DOHH2 (cell line): ENCODE results near the gene CCL5.

Experiments
- H3F3A ChIP-seq: fragments of 200-600 bp; sonication (generic), shearing (Covaris generic); 2 replicates; pipeline ENCODE4 v1.6.0; 2016; ENCODE audit warnings: antibody characterized with exemption, mild to moderate bottlenecking; ENCODE audit not compliant: control insufficient read depth, insufficient read depth
- H3K27ac ChIP-seq: fragments of 200-600 bp; sonication (generic); 2 replicates; pipeline ENCODE4 v1.5.1; 2014; ENCODE audit warnings: low read depth, mild to moderate bottlenecking, low read length, moderate library complexity
- H3K27me3 ChIP-seq: fragments of 200-600 bp; sonication (generic); 2 replicates; pipeline ENCODE4 v1.6.1; 2014; ENCODE audit warnings: mild to moderate bottlenecking, low read length, mixed read lengths; ENCODE audit not compliant: control insufficient read depth
- H3K36me3 ChIP-seq: fragments of 200-600 bp; sonication (generic); 2 replicates; pipeline ENCODE4 v1.6.1; 2014; ENCODE audit warnings: mild to moderate bottlenecking, low read length, moderate library complexity, mixed read lengths; ENCODE audit not compliant: control insufficient read depth
- H3K4me1 ChIP-seq: fragments of 200-600 bp; sonication (generic); 2 replicates; pipeline ENCODE4 v1.6.1; 2014; ENCODE audit warnings: mild to moderate bottlenecking, low read length, mixed read lengths; ENCODE audit not compliant: control insufficient read depth
- H3K4me2 ChIP-seq: fragments of 200-600 bp; sonication (generic); 2 replicates; pipeline ENCODE4 v1.6.0; 2014; ENCODE audit warnings: mild to moderate bottlenecking, low read length, moderate library complexity
- H3K4me3 ChIP-seq: fragments of 200-600 bp; sonication (generic); 2 replicates; pipeline ENCODE4 v1.5.1; 2014; ENCODE audit warnings: mild to moderate bottlenecking, low read length, mixed read lengths
- H3K79me2 ChIP-seq: fragments of 200-600 bp; sonication (generic); 2 replicates; pipeline ENCODE4 v1.6.1; 2014; ENCODE audit warnings: mild to moderate bottlenecking, low read length, mixed read lengths; ENCODE audit not compliant: control insufficient read depth
- H3K9me2 ChIP-seq: fragments of 200-600 bp; sonication (generic); replicated peaks from 2 replicates; pipeline ENCODE4 v1.6.1; 2014; ENCODE audit warnings: mild to moderate bottlenecking, low read length, mixed read lengths; ENCODE audit not compliant: control insufficient read depth
- H3K9me3 ChIP-seq: fragments of 200-600 bp; sonication (generic); 2 replicates; pipeline ENCODE4 v1.6.1; 2014; ENCODE audit warnings: antibody characterized with exemption, low read length, mixed read lengths; ENCODE audit not compliant: control insufficient read depth, insufficient read depth
- H4K20me1 ChIP-seq: fragments of 200-600 bp; sonication (generic); 2 replicates; pipeline ENCODE4 v1.6.0; 2014; ENCODE audit warnings: low read depth, mild to moderate bottlenecking, antibody characterized with exemption, low read length, moderate library complexity; ENCODE audit not compliant: control insufficient read depth, insufficient read depth
- CTCF ChIP-seq: fragments of 200-600 bp; sonication (generic); IDR thresholded peaks from one replicate; pipeline ENCODE4 v1.5.1; 2014; ENCODE audit warnings: antibody characterized with exemption, mild to moderate bottlenecking, low read depth, low read length; ENCODE audit not compliant: poor library complexity, severe bottlenecking
- EZH2phosphoT487 ChIP-seq: fragments of 200-600 bp; sonication (generic); IDR thresholded peaks from 2 replicates; pipeline ENCODE4 v1.6.1; 2017; ENCODE audit warnings: borderline replicate concordance, mild to moderate bottlenecking, antibody characterized with exemption, low read length, moderate library complexity, mixed read lengths

Gene CCL5

GRCh38 chr17:35855965-35856364 is 24.2 kb downstream of the CCL5 start:
- H3K27me3 ChIP-seq: no peaks in the 10 kb centered on the region
- peaks cover 11% of the 10 kb centered on the region; the same call in 1 of the 2 replicates for H3K36me3 ChIP-seq
- no peaks in the 10 kb centered on the region for H3K79me2 ChIP-seq
- no peaks in the 10 kb centered on the region for H3K4me1 ChIP-seq
- H3K4me2 ChIP-seq: no peak overlapping the region
- no peaks in the 10 kb centered on the region for H3K9me2 ChIP-seq
- TF ChIP-seq CTCF (no peak), EZH2phosphoT487 (no peak)
- H3F3A ChIP-seq: peaks cover 9% of the 10 kb centered on the region; the same call in 1 of the 2 replicates
- H3K4me3 ChIP-seq: no peak overlapping the region
- H4K20me1 ChIP-seq: peaks cover 3% of the 10 kb centered on the region; the same call in 1 of the 2 replicates
- H3K27ac ChIP-seq: no peak overlapping the region
- H3K9me3 ChIP-seq: no peaks in the 10 kb centered on the region

GRCh38 chr17:35849469-35850348 is 30.5 kb downstream of the CCL5 start:
- peaks cover 21% of the 10 kb centered on the region for H3F3A ChIP-seq
- H3K36me3 ChIP-seq: peaks cover 63% of the 10 kb centered on the region
- no peak overlapping the region for H3K4me3 ChIP-seq

GRCh38 chr17:35847633-35848373 is 32.4 kb downstream of the CCL5 start:
- TF ChIP-seq EZH2phosphoT487: no peak
- no peak for TF ChIP-seq CTCF
- no peaks in the 10 kb centered on the region for H3K79me2 ChIP-seq
- peaks cover 79% of the 10 kb centered on the region for H3K36me3 ChIP-seq
- H4K20me1 ChIP-seq: peaks cover 13% of the 10 kb centered on the region
- no peaks in the 10 kb centered on the region for H3K9me3 ChIP-seq
- H3K27me3 ChIP-seq: no peaks in the 10 kb centered on the region
- no peaks in the 10 kb centered on the region for H3K4me1 ChIP-seq
- H3K9me2 ChIP-seq: no peaks in the 10 kb centered on the region
- no peak overlapping the region for H3K4me3 ChIP-seq
- no peak overlapping the region for H3K4me2 ChIP-seq
- no peak overlapping the region; the same call in 1 of the 2 replicates for H3K27ac ChIP-seq
- peaks cover 20% of the 10 kb centered on the region for H3F3A ChIP-seq

More at GRCh38 chr17:35849469-35850348, 30.5 kb downstream of the CCL5 start:
- no peaks in the 10 kb centered on the region for H3K27me3 ChIP-seq
- peaks cover 11% of the 10 kb centered on the region for H4K20me1 ChIP-seq
- H3K9me2 ChIP-seq: no peaks in the 10 kb centered on the region
- TF ChIP-seq CTCF (peak; percentile 89), EZH2phosphoT487 (no peak)
- H3K27ac ChIP-seq: no peak overlapping the region
- no peaks in the 10 kb centered on the region for H3K9me3 ChIP-seq
- H3K79me2 ChIP-seq: no peaks in the 10 kb centered on the region
- H3K4me1 ChIP-seq: no peaks in the 10 kb centered on the region
- H3K4me2 ChIP-seq: no peak overlapping the region
